PFSK-1 (cell line): ENCODE data around the gene CYSTM1.

Experiments used
- FOXP2 ChIP-seq: optimal IDR thresholded peaks from 2 replicates; pipeline ENCODE3; 2011; ENCODE audit warnings: borderline replicate concordance, control low read depth, inconsistent platforms; ENCODE audit not compliant: insufficient read depth; ENCODE audit errors: extremely low read length, extremely low read depth
- POLR2AphosphoS5 ChIP-seq: IDR thresholded peaks from 2 replicates; pipeline ENCODE4 v1.6.1; 2012; ENCODE audit warnings: low read depth, mild to moderate bottlenecking, control low read depth, low read length, moderate library complexity
- SIN3A ChIP-seq: IDR thresholded peaks from 2 replicates; pipeline ENCODE4 v1.6.1; 2012; ENCODE audit warnings: mild to moderate bottlenecking, low read length, moderate library complexity, borderline replicate concordance; ENCODE audit not compliant: insufficient read depth
- TAF1 ChIP-seq: IDR thresholded peaks from 2 replicates; pipeline ENCODE4 v1.6.1; 2012; ENCODE audit warnings: low read length, control low read depth, borderline replicate concordance; ENCODE audit not compliant: insufficient read depth
- TF ChIP-seq, protein P1 (sequence below), 2 experiments: IDR thresholded peaks; 2 replicates each; pipeline versions ENCODE4 v1.6.1 to v1.8.0; 2011 to 2012; ENCODE audit warnings: low read depth in 2 of 2, low read length in 2 of 2, control low read depth in 1 of 2, inconsistent platforms in 1 of 2, mild to moderate bottlenecking in 1 of 2, moderate library complexity in 1 of 2; ENCODE audit not compliant: insufficient read depth in 1 of 2

DNA sequence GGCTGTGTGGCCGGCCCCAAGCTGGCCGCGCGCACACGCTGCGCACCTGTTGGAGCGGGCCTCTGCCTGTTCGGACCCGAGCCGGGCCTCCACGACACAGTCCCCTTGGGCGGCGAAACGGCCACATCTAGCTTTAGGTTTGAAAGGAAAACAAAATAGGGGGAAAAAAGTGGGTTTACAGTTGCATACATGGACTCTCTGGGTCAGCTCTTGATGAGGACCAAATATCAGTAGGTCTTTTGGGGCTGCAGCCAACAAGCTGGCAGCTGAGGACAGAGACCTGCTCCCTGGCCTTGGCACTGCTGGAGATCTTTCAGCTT is 28.5 kb upstream of the CYSTM1 start:
- TF ChIP-seq TAF1 (no peak), POLR2AphosphoS5 (no peak), SIN3A (no peak), FOXP2 (no peak)
- TF ChIP-seq, protein P1, sequence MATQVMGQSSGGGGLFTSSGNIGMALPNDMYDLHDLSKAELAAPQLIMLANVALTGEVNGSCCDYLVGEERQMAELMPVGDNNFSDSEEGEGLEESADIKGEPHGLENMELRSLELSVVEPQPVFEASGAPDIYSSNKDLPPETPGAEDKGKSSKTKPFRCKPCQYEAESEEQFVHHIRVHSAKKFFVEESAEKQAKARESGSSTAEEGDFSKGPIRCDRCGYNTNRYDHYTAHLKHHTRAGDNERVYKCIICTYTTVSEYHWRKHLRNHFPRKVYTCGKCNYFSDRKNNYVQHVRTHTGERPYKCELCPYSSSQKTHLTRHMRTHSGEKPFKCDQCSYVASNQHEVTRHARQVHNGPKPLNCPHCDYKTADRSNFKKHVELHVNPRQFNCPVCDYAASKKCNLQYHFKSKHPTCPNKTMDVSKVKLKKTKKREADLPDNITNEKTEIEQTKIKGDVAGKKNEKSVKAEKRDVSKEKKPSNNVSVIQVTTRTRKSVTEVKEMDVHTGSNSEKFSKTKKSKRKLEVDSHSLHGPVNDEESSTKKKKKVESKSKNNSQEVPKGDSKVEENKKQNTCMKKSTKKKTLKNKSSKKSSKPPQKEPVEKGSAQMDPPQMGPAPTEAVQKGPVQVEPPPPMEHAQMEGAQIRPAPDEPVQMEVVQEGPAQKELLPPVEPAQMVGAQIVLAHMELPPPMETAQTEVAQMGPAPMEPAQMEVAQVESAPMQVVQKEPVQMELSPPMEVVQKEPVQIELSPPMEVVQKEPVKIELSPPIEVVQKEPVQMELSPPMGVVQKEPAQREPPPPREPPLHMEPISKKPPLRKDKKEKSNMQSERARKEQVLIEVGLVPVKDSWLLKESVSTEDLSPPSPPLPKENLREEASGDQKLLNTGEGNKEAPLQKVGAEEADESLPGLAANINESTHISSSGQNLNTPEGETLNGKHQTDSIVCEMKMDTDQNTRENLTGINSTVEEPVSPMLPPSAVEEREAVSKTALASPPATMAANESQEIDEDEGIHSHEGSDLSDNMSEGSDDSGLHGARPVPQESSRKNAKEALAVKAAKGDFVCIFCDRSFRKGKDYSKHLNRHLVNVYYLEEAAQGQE (IDR thresholded peaks at IDR 0.05; ENCODE audit: insufficient read depth in 1 of 2, low read depth in 2 of 2, low read length in 2 of 2), result no peak
